GM18508 (cell line): Measurements from ENCODE around the gene ADGRB2.

Experiments
- ATAC-seq: cut with Tn5 transposase; IDR thresholded peaks from one replicate; pipeline ENCODE4 v1.9.1; 2021; ENCODE audit warnings: moderate number of reproducible peaks; ENCODE audit not compliant: insufficient read depth, unreplicated experiment

The ADGRB2 gene

DNA sequence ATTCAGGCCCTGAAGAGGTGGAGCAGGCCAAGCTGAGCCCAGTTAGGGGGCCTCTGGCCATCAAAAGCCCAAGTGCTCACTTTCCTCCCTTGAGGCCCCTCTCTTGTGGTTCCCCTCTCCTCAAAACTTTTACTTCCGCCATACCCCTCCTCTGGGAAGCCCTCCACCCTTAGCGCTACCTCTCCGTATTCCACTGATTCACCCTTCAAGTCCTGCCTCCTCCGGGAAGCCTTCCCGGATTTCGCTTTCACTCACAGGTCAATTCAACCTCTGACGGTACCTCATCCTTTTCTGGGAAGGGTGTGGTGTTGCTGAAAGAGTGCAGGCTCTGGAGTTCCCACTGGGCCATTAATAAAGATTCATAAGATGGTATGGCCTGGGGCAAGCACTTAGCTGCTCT, 32.6 kb upstream of the ADGRB2 start:
- no peak for ATAC-seq

DNA sequence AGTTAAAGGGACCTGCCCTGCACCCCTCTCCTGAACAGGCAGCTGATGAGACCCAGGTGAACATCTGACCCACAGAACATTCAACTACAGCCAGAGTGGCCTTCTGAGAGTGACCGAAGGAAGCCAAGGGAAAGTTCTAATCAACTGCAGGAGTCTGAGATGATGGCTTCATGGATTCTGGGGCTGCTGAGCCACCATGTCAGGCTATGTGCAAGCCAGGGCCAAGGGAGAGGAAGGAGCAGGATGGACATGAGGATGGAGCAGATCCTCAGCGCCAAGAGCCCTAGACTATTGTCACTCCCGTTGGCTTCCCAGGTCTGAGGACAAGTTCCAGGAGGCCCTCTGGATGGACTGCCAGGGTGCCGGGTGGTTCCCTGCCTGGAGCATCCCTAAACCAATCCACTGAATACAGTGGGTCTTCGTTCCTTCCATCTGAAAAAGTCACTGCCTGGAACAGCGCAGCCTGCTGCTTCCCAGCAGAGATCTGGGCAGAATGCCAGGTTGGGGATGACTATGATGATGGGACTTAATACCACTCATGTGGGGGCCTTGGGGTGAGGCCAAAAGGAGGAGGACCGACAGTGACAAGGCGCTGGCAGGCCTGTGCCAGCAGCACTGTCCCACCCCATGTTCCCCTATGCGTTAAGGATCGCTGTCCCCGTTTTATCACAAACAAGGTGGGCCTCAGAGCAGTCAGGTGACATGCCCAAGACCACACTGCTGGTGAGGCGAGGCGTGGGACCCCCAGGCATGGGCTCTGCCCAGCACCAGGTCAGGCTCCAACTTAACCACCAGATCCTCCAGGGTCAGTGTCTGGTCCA, 31.9 kb upstream of the ADGRB2 start:
- no peak for ATAC-seq

DNA sequence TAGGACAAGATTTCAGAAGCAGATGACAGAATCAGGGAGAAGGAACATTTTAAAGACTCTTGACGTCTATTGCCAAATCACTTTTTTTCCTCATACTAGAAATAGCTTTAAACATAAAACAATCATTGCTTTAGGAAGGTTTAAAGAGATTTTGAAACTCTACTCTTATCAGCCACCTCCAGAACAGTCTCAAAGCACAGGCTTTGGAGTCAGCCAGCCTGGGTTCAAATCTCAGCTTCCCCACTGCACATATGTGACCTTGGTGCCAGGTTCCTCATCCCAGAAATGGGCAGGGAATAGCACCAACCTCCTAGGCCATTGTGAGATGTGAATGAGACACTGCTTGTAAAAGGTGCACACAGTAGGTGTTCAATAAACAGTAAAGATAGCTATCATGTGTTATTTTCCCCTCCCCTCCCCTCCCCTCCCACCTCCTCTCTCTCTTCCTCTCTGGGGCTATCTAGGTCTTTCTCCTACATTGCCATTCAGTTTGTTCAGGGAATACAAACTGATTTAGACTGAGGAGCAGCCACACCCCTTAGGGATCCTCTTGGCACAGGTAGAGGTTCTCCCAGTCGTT, 31.0 kb upstream of the ADGRB2 start:
- ATAC-seq = no peak

DNA sequence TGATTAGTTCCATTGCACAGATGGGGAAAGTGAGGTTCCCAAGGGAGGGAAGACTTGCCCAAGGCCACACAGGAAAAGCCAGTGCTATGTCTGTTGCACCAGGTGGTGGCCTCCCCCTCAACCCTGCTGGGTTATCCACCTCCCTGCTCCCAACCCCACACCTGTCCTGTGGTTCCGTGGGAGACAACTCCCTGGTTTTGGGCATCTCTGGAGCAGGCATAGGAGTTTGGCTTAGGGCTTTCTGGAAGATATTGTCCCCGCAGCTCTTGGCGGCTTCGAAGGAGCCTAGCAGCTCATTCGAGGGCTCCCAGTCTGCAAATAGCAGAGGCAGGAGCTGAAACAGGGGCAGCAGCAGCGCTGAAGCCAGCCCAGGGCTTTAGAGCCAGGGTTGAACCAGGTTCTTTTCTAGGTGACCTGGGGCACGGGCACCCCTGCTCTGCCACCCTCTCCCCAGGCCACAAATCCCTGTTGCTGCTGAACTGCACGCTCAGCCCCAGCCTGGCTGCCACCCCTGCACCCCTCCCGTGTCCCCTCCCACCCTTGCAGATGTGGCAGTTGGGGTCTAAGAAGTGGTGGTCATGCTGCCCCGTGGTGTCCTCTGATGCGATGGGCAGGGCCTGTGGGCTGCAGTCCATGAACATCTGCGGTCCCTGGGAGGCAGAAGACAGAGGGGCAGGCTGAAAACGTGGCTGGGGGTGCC, 29.6 kb upstream of the ADGRB2 start:
- no peak for ATAC-seq

DNA sequence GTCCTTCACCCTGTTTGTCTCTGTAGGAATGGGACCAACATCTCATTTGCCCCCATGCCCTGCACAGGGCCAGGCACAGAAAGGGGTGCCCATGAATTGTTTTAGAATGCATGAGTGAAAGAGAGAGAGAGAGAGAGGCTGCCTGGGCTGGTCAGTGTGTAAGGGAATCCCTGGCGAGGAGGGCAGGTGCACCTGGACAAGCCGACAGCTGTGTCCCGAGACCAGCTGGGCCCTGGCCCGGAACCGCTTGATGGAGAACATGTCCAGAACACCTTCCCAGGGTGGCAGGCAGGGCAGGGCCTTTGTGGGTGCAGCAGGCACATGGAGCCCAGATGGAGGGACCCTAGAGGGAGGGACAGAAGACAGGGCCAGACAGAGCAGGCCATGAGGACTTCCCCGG, 28.9 kb upstream of the ADGRB2 start:
- ATAC-seq = no peak

DNA sequence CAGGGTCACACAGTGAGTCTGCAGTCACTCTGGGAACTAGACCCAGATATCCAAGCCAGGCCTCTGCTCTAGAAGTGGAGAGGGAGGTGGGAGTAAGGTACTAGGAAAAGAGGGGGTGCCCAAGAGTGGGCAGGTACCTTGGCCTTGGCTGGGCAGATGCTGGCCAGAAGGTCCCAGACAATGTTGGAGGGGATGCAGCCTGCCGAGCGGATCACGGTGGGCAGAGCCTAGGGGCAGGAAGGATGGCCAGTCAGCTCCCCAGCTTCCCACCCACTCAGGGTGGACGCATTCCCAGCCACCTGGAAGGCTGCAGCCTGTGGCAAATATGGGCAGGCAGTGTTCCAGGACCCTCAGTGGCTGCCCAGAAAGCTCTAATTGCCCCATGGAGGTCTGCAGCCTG, 28.4 kb upstream of the ADGRB2 start:
- no peak for ATAC-seq

DNA sequence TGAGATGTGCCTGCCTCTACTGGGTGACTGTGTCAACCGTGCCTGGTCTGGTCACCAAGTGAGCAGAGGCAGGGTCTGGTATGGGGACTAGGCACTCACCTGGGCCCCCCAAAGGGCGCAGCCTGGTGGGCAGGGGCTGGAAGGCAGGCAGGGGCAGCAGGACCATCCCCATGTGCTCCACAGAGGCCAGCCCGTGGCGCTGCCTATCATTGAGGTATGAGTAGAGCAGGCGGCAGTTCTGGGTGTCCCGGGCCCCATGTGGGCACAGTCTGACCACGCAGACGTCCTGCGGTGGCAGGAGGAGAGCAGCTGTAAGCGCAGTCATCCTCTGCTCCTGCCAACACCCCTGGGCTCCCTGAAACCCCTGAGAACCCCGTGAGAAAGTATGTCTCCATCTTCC, 28.0 kb upstream of the ADGRB2 start:
- no peak for ATAC-seq

DNA sequence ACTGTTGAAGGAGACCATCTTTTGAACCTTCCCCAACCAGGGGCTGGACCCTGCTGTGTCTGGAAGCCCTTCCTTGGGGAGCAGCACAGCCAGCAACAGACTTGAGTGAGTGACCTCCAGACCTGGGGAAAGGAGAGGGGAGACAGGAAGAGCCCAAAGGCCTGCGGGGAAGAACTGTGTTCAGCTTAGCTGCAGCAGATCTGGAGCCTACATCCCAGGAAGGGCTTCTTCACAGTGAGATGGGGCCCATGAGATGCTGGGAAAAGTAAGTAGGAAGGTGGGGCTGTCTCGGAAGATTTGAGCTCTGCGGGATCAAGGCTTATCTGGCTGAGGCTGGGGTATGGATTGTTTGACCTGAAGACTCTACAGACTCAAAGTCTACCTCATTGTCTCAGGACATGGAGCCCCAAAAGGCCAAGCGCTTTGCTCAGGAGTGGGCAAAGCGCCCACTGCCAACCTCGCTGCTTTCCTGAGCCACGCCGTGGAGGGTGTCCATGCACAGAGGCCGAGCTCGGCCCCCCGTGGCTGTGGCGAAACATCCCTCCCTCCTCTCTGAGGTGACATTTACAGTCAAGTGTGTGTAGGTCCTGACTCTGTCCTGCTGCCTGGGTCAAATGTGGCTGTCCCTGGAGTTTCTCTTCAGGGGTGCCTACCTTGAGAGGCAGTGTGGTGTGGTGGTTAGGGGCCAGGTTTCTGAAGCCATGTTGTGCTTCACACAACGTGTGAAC, 27.2 kb upstream of the ADGRB2 start:
- ATAC-seq = no peak

DNA sequence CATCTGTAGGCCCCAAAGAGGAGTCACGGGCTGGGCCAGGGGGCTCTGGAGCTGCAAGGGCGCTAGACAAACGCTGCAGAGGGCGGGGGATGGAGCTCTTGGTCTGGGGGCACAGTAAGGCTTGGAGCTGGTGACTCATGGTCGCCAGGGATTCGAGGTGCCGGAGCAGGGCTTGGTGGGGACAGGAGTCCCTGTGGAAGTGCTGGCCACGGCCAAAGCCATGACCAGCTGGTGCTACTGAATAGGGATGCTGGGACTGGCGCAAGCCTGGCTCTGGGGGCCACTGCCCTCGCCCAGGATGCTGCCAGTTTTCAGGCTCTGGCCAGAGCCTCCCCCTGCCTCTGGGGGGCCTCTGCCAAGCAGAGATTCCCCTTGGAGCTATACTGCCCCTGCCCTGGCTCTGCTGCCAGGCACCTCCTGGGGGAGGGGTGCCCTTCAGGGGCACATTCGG, 26.5 kb upstream of the ADGRB2 start:
- ATAC-seq = no peak

DNA sequence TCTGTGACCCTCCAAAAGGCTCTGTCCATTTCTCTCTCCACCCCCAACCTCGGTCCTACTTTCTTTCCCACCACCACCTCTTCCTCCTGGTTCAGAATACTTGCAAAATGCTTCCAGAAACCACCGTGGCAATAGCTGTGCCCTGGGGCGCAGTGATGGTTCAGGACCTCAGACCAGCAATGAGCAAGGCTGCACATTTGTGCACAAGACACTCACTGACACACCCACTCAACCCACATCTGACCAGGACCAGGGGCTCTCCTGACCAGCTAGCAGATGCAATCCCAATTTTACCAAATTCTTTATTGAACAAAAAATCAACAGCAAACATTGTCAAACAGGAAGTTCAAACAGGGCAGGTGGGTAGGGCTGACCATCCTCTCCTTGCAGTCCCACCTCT, 26.0 kb upstream of the ADGRB2 start:
- no peak for ATAC-seq

DNA sequence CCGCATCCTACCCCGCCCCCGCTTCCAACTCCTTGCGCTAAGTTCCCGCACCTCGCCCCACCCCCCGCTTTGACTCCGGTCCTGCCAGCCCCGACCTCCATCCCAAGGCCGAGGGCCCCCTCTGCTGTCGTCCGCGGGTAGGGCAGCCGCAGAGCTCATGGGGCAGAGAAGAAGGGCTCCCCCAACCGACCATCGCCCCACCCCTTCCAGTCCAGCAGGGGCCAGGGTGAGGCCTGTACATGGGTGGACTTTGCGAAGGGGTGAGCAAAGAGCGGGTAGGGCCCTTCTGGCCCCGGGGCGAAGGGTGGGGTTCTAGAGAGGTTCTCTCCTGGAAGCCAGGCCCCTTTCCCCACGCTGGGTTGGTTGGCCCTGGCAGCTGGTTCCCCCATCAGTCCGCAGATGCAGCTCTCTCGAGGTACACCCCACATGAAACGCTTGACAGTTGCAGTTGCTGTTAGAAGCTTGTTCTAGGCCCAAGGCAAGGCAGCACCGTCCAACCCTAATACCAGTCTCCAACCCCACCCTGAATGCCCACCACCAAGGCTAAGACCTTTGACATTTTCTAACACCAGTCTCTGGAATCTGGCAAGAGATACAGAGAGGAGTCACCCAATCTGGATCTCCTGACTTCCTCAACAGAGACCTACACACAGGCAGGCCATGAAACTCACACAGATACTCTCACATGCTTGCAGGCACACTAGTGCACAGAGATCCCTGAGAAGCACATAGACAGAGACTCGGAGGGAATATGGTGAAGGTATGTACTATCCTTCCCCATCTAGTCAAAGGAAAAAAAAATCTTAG, 25.3 kb upstream of the ADGRB2 start:
- ATAC-seq = no peak

DNA sequence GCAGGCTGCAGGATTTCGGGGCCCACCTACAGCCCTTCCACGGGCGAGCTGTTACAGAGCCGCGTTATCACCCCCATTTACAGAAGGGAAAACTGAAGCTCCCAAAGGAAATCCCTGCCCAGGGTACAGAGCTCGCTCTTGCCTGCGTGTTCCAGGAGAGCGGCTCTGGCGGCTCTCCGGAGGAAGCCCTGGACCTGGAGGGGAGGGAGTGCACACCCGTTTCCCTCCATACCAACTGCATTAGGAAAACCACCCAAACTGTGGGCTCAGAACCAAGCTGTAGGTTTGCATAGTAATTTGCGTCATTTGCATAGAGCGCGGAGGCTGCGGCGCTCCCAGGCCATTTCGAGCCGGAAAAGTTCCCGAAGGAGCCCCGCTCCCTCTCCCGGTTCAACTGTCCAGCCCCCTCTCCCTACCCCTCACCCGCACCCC, 24.7 kb upstream of the ADGRB2 start:
- no peak for ATAC-seq

DNA sequence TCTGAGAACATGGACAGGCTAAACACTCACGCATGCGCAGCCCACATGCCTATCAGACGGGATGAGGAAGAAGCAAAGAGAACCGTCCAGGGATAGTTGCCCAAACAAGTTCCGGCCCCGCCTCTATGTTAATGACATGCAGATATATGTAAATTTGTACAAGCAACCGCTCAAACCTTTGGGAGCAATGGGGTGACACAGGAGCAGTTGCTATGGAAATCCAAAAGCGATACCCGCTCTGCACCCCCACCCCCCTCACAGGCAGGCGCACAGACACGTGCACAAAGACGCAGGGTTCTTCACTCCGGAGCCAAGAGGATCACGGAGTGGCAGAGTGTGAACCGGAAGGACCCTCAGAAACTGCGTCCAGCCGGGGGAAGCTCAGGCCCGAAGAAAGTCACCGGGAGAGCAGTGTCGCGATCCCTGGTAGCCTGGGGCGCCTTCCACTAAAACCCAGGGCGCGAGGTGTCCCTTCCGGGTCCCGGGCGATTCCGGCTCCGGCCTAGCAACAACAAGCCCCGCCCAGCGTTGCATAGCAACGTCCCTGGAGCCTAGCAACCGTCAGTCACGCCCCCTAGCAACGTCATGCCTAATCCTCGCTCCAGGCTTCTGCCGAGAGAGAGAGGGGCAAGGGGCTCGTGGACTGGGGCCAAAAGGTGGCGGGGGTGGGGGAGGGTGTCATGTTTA, 24.1 kb upstream of the ADGRB2 start:
- no peak for ATAC-seq

DNA sequence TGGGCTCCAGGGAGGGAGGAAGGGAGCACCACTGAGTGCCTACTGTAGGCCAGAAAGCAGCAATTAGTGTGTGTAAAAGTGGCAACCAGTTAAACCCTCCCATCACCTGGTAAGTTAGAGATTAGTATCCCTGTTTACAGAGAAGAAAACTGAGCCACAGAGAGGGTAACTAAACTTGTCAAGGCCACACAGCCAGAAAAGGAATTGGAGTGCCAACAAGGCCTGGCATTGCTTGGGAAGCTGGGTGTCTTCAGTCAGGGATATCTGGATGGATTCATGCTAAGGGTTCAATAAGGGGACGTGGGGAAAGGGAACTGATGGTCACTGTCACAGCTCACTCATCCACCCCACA, 23.6 kb upstream of the ADGRB2 start:
- ATAC-seq = no peak

DNA sequence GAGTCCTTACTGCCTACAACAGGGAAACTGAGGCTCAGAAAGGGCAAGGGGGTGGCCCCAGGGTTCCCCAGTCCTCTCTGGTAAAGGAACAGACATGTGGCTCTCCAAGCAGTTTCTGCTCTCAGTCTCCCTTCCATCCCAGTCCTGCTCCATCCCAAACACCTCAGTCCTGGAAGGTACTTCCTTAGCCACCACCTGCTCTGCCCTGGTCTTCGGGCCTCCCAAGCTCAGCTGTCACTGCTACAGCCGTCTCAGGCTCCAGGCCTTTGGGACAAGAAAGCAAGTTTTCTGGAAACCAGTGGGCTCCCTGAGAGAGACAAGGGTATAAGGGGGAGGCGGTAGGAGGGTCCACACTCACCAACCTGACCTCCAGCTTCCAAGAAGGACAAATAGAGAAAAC, 23.1 kb upstream of the ADGRB2 start:
- no peak for ATAC-seq

DNA sequence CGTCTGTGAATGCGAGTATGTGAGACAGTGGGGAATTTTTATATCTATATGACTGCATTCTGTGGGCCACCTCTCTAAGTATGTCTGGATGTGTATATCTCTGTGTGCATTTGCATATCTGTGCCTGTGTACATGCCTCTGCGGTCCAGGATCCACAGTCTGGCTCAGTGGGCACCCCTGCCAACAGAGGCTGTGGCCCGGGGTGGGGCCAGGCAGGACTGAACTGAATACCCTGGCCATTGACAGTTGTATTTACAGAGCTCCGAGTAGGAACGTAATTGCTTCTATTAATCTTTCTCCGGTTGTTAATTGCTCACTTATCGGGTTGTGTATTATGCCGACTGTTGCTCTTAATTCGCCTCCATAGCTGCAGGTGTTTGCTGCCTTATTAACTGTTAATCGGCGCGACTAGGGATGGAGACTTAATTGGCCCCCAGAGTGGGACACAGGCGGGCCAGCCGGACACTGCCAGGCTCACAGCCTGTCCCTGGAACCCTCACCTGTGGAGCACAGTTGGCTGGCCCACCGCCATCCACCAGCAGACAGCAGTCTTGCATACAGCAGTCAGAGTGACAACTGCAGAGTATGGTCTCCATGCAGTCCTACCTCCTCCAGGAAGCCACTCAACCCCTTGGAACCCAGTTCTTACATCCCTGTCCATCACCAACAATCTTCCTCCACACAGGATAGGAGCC, 22.4 kb upstream of the ADGRB2 start:
- ATAC-seq = no peak

DNA sequence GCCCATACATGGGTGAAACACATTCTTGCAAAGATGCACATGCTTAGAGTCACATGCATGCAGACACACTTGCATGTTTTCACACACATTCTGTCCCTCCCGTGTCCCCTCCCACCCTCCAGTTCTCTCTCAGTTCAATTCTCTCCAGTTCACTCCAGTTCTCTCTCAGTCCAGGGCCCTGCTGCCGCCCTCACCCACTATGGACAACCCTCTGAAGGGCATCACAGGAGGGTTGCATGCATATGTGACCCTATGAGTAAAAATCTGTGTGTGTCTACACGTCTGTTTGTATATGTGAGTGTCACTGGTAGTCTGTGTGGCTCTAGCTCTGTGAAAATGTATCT, 21.8 kb upstream of the ADGRB2 start:
- ATAC-seq = no peak

DNA sequence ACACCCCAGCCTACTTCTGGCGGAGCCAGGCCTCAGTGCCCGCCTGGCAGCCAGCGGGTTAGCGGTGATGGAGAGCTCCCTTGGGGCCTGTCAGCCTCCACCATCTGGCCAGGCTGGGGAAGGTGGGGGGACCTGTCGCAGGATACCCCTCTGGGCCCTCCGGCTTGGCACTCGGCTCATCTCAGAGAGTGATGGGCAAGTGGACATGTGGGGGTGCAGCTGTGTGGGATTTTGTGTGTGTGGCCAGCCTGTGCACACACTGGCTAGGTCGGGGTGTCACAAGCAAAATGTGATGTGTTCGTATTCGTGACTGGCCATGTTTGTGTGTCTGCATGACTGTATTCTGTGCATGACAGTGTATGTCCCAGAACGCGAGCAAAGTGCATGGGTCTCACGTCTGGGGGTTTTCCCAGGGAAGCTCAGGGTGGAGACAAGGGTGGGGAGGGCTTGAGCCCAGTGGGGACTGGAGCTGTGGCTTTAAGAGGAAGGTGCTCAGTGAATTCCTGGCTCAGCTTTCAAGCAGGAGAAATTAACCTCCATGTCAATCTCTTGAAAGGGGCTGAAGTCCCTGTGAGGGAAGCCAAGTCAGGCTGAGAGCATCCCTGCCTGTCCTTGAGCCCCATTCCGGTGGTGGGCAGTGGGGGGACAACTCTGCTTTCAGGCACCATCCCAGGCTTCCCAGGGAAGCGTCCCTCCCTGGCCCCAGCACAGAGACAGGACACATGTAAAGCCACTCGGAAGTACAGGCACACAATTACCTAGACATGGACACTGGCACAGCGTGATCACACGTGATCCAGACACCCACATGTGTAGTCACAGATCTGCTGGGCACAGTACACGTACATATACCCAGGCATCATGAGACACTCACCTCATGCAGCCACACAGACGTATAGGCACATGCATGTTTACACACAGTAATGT, 21.1 kb upstream of the ADGRB2 start:
- ATAC-seq = no peak
